ENCODE data around the gene FCHO2. TPM values are rescaled to one million over a fixed set of nuclear protein-coding genes. Genes with fewer than 3 reads are reported as not detected.

The FCHO2 gene
- total and polyA plus RNA-seq, 2 donors (not counting 3 experiments of a cell fraction or from before 2014, with no cell fraction given): 12.0 to 25.2 TPM

GRCh38 chr5:73118391-73118973 lies 162.6 kb downstream of the FCHO2 start:
- POLR2A ChIA-PET: no interaction called here
- intact Hi-C loops (cut with micrococcal nuclease) (no loop called here), dilution Hi-C loops (cut with MboI; ENCODE audit: extremely low pct_ligation_motif_present, low sequenced_read_pairs) (no loop called here)
- Histone ChIP-seq H3K9ac (replicated peaks; ENCODE audit: extremely low read depth, insufficient read depth, low read length) (no peak overlapping the region), H3K79me2 (ENCODE audit: control insufficient read depth, insufficient read depth, low read length) (peaks cover 14% of the 10 kb centered on the region), H3K27ac (ENCODE audit: insufficient read depth, low read depth, low read length) (no peak overlapping the region), H3K27me3 (ENCODE audit: control insufficient read depth in 2 of 2, insufficient read depth in 2 of 2, low read length in 2 of 2) (peaks cover 0 to 2% of the 10 kb centered on the region in 2 experiments), H3K4me3 (replicated peaks in 1 of 3; ENCODE audit: insufficient read depth in 1 of 3, low read depth in 1 of 3, low read length in 3 of 3) (no peak overlapping the region), H3K4me1 (ENCODE audit: control insufficient read depth, extremely low read depth, insufficient read depth, low read length) (peaks cover 31% of the 10 kb centered on the region), H4K20me1 (replicated peaks; ENCODE audit: control insufficient read depth, extremely low read depth, insufficient read depth, low read length) (no peaks in the 10 kb centered on the region), H3K9me1 (replicated peaks; ENCODE audit: control insufficient read depth, extremely low read depth, insufficient read depth, low read length) (no peaks in the 10 kb centered on the region), H2AFZ (ENCODE audit: low read depth, low read length) (no peak overlapping the region), H3K9me3 (replicated peaks; ENCODE audit: control insufficient read depth, insufficient read depth, low read length) (no peaks in the 10 kb centered on the region), H3K4me2 (ENCODE audit: insufficient read depth, low read length) (no peak overlapping the region), H3K36me3 (ENCODE audit: control insufficient read depth in 2 of 2, extremely low read depth in 1 of 2, insufficient read depth in 2 of 2, low read length in 2 of 2) (no peaks in the 10 kb centered on the region)
- CTCF ChIA-PET: no interaction called here
- FAIRE-seq (no peak), DNase-seq (ENCODE audit: low read depth, low spot score) (no peak)
- no peak for TF ChIP-seq GATA2 (IDR thresholded peaks at IDR 0.05; ENCODE audit: insufficient read depth, insufficient read length, low read depth, low read length)
- no peak for TF ChIP-seq MYC (IDR thresholded peaks at IDR 0.05; ENCODE audit: low read depth, low read length)
- no peak for TF ChIP-seq EZH2 (IDR thresholded peaks at IDR 0.05; ENCODE audit: borderline replicate concordance, low read depth, low read length, severe bottlenecking)
- TF ChIP-seq CTCF (IDR thresholded peaks at IDR 0.05; ENCODE audit: extremely low read depth in 1 of 2, insufficient read depth in 1 of 2, low read depth in 1 of 2, low read length in 2 of 2): no peak
- TF ChIP-seq FOS (IDR thresholded peaks at IDR 0.05; ENCODE audit: borderline replicate concordance, insufficient read depth, low read length): no peak
- TF ChIP-seq POLR2AphosphoS5 (IDR thresholded peaks at IDR 0.05; ENCODE audit: insufficient read depth, low read depth, low read length): no peak
- no peak for TF ChIP-seq POLR2A (IDR thresholded peaks at IDR 0.05; ENCODE audit: low read depth, low read length)
- TF ChIP-seq JUN (IDR thresholded peaks at IDR 0.05; ENCODE audit: borderline replicate concordance, insufficient read depth, insufficient read length, low read depth): no peak
- TF ChIP-seq MAX (IDR thresholded peaks at IDR 0.05; ENCODE audit: insufficient read depth, insufficient read length): no peak
- BruUV-seq (replicated peaks): no TSS peak
